H9 (cell line): Measurements from ENCODE around the gene DPP7. TPM values are rescaled to one million over a fixed set of nuclear protein-coding genes. Genes with fewer than 3 reads are reported as not detected.
A peak's percentile ranks its signal among the peaks of the same experiment; 100 is the strongest.

Source experiments
- DNase-seq: peaks from one replicate; pipeline ENCODE4 v3.0.0-alpha.2; 2017
- H2AFZ ChIP-seq: one replicate; pipeline ENCODE4 v1.6.1; 2013; ENCODE audit warnings: mild to moderate bottlenecking, low read length, control low read depth, moderate library complexity
- H2AK5ac ChIP-seq: 2 replicates; pipeline ENCODE4 v1.6.1; 2013; ENCODE audit warnings: low read length, control low read depth, mixed read lengths; ENCODE audit not compliant: insufficient read length
- H2BK120ac ChIP-seq: one replicate; pipeline ENCODE4 v1.6.1; 2013; ENCODE audit warnings: low read depth, mild to moderate bottlenecking, low read length, control low read depth, inconsistent platforms; ENCODE audit not compliant: poor library complexity, severe bottlenecking
- H2BK12ac ChIP-seq: 2 replicates; pipeline ENCODE4 v1.6.1; 2013; ENCODE audit warnings: low read length, control low read depth, mixed read lengths, low read depth; ENCODE audit not compliant: insufficient read length
- H2BK15ac ChIP-seq: 2 replicates; pipeline ENCODE4 v1.6.1; 2013; ENCODE audit warnings: low read depth, low read length, control low read depth
- H2BK20ac ChIP-seq: one replicate; pipeline ENCODE4 v1.6.1; 2013; ENCODE audit warnings: low read depth, mild to moderate bottlenecking, low read length, control low read depth, inconsistent platforms; ENCODE audit not compliant: poor library complexity, severe bottlenecking
- H2BK5ac ChIP-seq: 2 replicates; pipeline ENCODE4 v1.6.1; 2013; ENCODE audit warnings: low read length, control low read depth, mixed read lengths; ENCODE audit not compliant: insufficient read length
- H3K14ac ChIP-seq: 2 replicates; pipeline ENCODE4 v1.6.1; 2013; ENCODE audit warnings: low read length, control low read depth; ENCODE audit not compliant: insufficient read depth
- H3K18ac ChIP-seq: 2 replicates; pipeline ENCODE4 v1.6.1; 2013; ENCODE audit warnings: low read depth, mild to moderate bottlenecking, mixed read lengths, low read length, control low read depth; ENCODE audit not compliant: insufficient read length
- H3K23ac ChIP-seq: 2 replicates; pipeline ENCODE4 v1.6.1; 2013; ENCODE audit warnings: low read length, control low read depth, mixed read lengths, low read depth; ENCODE audit not compliant: insufficient read length
- H3K23me2 ChIP-seq: 2 replicates; pipeline ENCODE4 v1.6.1; 2013; ENCODE audit warnings: low read depth, mild to moderate bottlenecking, mixed read lengths, low read length, control low read depth; ENCODE audit not compliant: insufficient read length, poor library complexity, severe bottlenecking
- H3K27ac ChIP-seq: 2 replicates; pipeline ENCODE4 v1.5.1; 2013; ENCODE audit warnings: low read length, control low read depth, mixed read lengths, low read depth; ENCODE audit not compliant: insufficient read length
- H3K27me3 ChIP-seq: 2 replicates; pipeline ENCODE4 v1.6.1; 2013; ENCODE audit warnings: low read length, control low read depth, inconsistent platforms; ENCODE audit not compliant: insufficient read depth
- H3K4ac ChIP-seq: 2 replicates; pipeline ENCODE4 v1.6.1; 2013; ENCODE audit warnings: low read depth, mild to moderate bottlenecking, control low read depth, inconsistent platforms, low read length, moderate library complexity
- H3K4me1 ChIP-seq: 2 replicates; pipeline ENCODE4 v1.6.1; 2013; ENCODE audit warnings: low read length, control low read depth, inconsistent platforms; ENCODE audit not compliant: insufficient read depth
- H3K4me2 ChIP-seq: 2 replicates; pipeline ENCODE4 v1.6.1; 2013; ENCODE audit warnings: low read length, control low read depth, mixed read lengths; ENCODE audit not compliant: insufficient read length, insufficient read depth
- H3K56ac ChIP-seq: 2 replicates; pipeline ENCODE4 v1.6.1; 2013; ENCODE audit warnings: low read depth, mild to moderate bottlenecking, mixed read lengths, low read length, control low read depth; ENCODE audit not compliant: insufficient read length
- H3K79me1 ChIP-seq: 2 replicates; pipeline ENCODE4 v1.6.1; 2013; ENCODE audit warnings: low read depth, mild to moderate bottlenecking, moderate library complexity, low read length, control low read depth, inconsistent platforms; ENCODE audit not compliant: insufficient read depth, poor library complexity, severe bottlenecking
- H3K79me2 ChIP-seq: 2 replicates; pipeline ENCODE4 v1.6.1; 2013; ENCODE audit warnings: low read length, control low read depth, inconsistent platforms; ENCODE audit not compliant: insufficient read depth
- H3K9ac ChIP-seq: 2 replicates; pipeline ENCODE4 v1.6.1; 2013; ENCODE audit warnings: low read length, control low read depth, mixed read lengths; ENCODE audit not compliant: insufficient read length; ENCODE audit errors: extremely low read depth
- H3K9me3 ChIP-seq: one replicate; pipeline ENCODE4 v1.6.1; 2013; ENCODE audit warnings: low read depth, low read length, inconsistent platforms; ENCODE audit not compliant: control insufficient read depth
- H3T11ph ChIP-seq: one replicate; pipeline ENCODE4 v1.6.1; 2013; ENCODE audit warnings: mild to moderate bottlenecking, low read length, control low read depth, inconsistent platforms
- H4K20me1 ChIP-seq: one replicate; pipeline ENCODE4 v1.6.1; 2013; ENCODE audit not compliant: control insufficient read depth, insufficient read length, insufficient read depth
- H4K5ac ChIP-seq: 2 replicates; pipeline ENCODE4 v1.6.1; 2013; ENCODE audit warnings: low read depth, mild to moderate bottlenecking, mixed read lengths, low read length, control low read depth; ENCODE audit not compliant: insufficient read length
- H4K8ac ChIP-seq: replicated peaks from 2 replicates; pipeline ENCODE4 v1.6.1; 2013; ENCODE audit warnings: low read length, control low read depth, mixed read lengths, low read depth; ENCODE audit not compliant: insufficient read length
- H4K91ac ChIP-seq: 2 replicates; pipeline ENCODE4 v1.6.1; 2013; ENCODE audit warnings: low read depth, mild to moderate bottlenecking, moderate library complexity, mixed read lengths, low read length, control low read depth; ENCODE audit not compliant: insufficient read length
- H3K27ac Mint-ChIP-seq, 3 experiments: 2 replicates in 2 of 3; 3 replicates in 1 of 3; pipeline ENCODE4 v1.8.0; 2020 to 2021; ENCODE audit warnings: mixed read lengths in 3 of 3, mild to moderate bottlenecking in 1 of 3, moderate library complexity in 1 of 3
- H3K27me3 Mint-ChIP-seq: 2 replicates; pipeline ENCODE4 v1.8.0; 2021; ENCODE audit warnings: low read depth, mild to moderate bottlenecking, moderate library complexity, mixed read lengths
- H3K36me3 Mint-ChIP-seq, 3 experiments: 2 replicates in 2 of 3; 3 replicates in 1 of 3; pipeline ENCODE4 v1.8.0; 2020 to 2021; ENCODE audit warnings: low read depth in 3 of 3, mixed read lengths in 3 of 3; ENCODE audit not compliant: insufficient read depth in 1 of 3
- H3K4me1 Mint-ChIP-seq, 2 experiments: 2 replicates each; pipeline ENCODE4 v1.8.0; 2020; ENCODE audit warnings: mixed read lengths in 2 of 2
- H3K4me3 Mint-ChIP-seq, 2 experiments: 2 replicates in 1 of 2; 3 replicates in 1 of 2; pipeline ENCODE4 v1.8.0; 2020 to 2021; ENCODE audit warnings: mild to moderate bottlenecking in 2 of 2, mixed read lengths in 2 of 2, moderate library complexity in 1 of 2
- H3K9me3 Mint-ChIP-seq, 2 experiments: 2 replicates in 1 of 2; 3 replicates in 1 of 2; pipeline ENCODE4 v1.8.0; 2020; ENCODE audit warnings: mild to moderate bottlenecking in 2 of 2, mixed read lengths in 2 of 2, moderate library complexity in 1 of 2
- WGBS: extraction: QIAGEN DNeasy Blood & Tissue Kit; methylation state at CpG from one replicate; pipeline ENCODE4 v1.1.7; 2013; ENCODE audit warnings: missing lambda C conversion rate, low lambda C conversion rate, mixed read lengths; ENCODE audit not compliant: insufficient read length; ENCODE audit errors: extremely low coverage; 5-methylcytosine and 5-hydroxymethylcytosine counted together
- total RNA-seq: library from RNA; stranded (reverse); gene quantifications from 2 replicates; pipeline ENCODE4 v1.2.1, GENCODE V29; 2021
- TF ChIP-seq, protein P1 (sequence below): fragments of 200-600 bp; sonication (generic); conservative IDR thresholded peaks from 3 replicates; pipeline ENCODE4 v1.8.0; 2021; ENCODE audit warnings: antibody characterized with exemption, mild to moderate bottlenecking

The DPP7 gene
- total RNA-seq, 1 experiment from 2014 or later, result 29.4 TPM

DNA sequence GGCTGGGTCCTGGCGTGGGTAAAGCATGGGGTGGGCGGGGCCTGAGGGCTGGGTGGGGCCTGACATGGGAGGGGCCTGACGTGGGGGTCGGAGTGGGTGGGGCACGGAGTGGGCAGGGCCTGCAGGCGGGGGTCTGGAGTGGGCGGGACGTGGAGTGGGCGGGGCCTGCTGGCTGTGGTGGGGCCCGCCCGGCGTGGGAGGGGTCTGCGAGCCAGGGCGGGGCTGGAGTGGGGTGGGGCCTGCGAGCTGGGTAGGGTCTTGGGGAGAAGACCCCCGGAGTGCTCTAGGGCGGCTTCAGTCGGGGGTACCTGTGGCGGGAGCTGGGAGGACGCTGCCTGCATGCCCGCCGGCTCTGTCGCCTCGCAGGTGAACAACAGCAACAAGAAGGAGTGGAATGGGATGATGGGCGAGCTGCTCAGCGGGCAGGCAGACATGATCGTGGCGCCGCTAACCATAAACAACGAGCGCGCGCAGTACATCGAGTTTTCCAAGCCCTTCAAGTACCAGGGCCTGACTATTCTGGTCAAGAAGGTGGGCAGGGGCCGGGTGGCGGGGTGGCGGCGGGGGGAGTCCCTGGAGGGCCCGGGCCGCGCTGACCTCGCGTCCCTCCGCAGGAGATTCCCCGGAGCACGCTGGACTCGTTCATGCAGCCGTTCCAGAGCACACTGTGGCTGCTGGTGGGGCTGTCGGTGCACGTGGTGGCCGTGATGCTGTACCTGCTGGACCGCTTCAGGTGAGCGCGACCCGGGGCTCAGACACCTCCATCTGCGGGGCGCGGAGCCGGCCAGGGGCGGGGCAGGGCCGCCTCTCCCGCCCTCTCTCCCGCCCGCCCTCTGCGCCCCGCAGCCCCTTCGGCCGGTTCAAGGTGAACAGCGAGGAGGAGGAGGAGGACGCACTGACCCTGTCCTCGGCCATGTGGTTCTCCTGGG lies 47.3 kb upstream of the DPP7 start:
- no peaks in the 10 kb centered on the region for H3K4me1 ChIP-seq
- TF ChIP-seq, protein P1, sequence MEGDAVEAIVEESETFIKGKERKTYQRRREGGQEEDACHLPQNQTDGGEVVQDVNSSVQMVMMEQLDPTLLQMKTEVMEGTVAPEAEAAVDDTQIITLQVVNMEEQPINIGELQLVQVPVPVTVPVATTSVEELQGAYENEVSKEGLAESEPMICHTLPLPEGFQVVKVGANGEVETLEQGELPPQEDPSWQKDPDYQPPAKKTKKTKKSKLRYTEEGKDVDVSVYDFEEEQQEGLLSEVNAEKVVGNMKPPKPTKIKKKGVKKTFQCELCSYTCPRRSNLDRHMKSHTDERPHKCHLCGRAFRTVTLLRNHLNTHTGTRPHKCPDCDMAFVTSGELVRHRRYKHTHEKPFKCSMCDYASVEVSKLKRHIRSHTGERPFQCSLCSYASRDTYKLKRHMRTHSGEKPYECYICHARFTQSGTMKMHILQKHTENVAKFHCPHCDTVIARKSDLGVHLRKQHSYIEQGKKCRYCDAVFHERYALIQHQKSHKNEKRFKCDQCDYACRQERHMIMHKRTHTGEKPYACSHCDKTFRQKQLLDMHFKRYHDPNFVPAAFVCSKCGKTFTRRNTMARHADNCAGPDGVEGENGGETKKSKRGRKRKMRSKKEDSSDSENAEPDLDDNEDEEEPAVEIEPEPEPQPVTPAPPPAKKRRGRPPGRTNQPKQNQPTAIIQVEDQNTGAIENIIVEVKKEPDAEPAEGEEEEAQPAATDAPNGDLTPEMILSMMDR, result no peak
- no peak overlapping the region for H3K9ac ChIP-seq
- H3K18ac ChIP-seq, result no peak overlapping the region
- H2AFZ ChIP-seq, result no peak overlapping the region
- DNase-seq, result no peak
- peaks cover 16% of the 10 kb centered on the region for H3K23me2 ChIP-seq
- no peak overlapping the region for H2BK15ac ChIP-seq
- no peaks in the 10 kb centered on the region for H3K79me1 ChIP-seq
- no peak overlapping the region for H2AK5ac ChIP-seq
- no peaks in the 10 kb centered on the region for H3K9me3 ChIP-seq
- no peak overlapping the region for H3T11ph ChIP-seq
- H2BK5ac ChIP-seq, result no peak overlapping the region
- no peak overlapping the region for H3K27ac Mint-ChIP-seq
- H3K36me3 Mint-ChIP-seq, result no peaks in the 10 kb centered on the region
- no peak overlapping the region for H2BK12ac ChIP-seq
- WGBS, result no CpG with 5 or more reads among the region's 71 CpGs
- peaks cover 95% of the 10 kb centered on the region for H3K27me3 Mint-ChIP-seq
- peaks cover 2% of the 10 kb centered on the region for H4K20me1 ChIP-seq
- H4K5ac ChIP-seq, result no peak overlapping the region
- H3K23ac ChIP-seq, result no peak overlapping the region
- H3K9me3 Mint-ChIP-seq, result no peaks in the 10 kb centered on the region; a peak in 1 of 5 replicates
- H4K8ac ChIP-seq, result no peak overlapping the region
- H3K4me2 ChIP-seq, result peak overlapping the region; percentile 70
- no peak overlapping the region for H3K14ac ChIP-seq
- H4K91ac ChIP-seq, result no peak overlapping the region
- H3K56ac ChIP-seq, result no peak overlapping the region
- no peaks in the 10 kb centered on the region for H3K79me2 ChIP-seq
- peaks cover 0 to 11% of the 10 kb centered on the region in 2 experiments; a peak in 2 of 4 replicates for H3K4me1 Mint-ChIP-seq
- H3K4me3 Mint-ChIP-seq, result peak overlapping the region; percentile 52 to 82
- peaks cover 33% of the 10 kb centered on the region; the same call in 1 of the 2 replicates for H3K27me3 ChIP-seq
- H3K27ac ChIP-seq, result no peak overlapping the region
- H2BK20ac ChIP-seq, result no peak overlapping the region
- no peak overlapping the region for H3K4ac ChIP-seq
- no peak overlapping the region for H2BK120ac ChIP-seq
